T-helper 2 cell (primary cell): ENCODE data around the gene ZFYVE21.

Experiments used
- DNase-seq, 5 experiments: peaks; one replicate each; pipeline versions ENCODE4 v3.0.0 to v3.0.0-alpha.2; 2012 to 2022

The ZFYVE21 gene

DNA sequence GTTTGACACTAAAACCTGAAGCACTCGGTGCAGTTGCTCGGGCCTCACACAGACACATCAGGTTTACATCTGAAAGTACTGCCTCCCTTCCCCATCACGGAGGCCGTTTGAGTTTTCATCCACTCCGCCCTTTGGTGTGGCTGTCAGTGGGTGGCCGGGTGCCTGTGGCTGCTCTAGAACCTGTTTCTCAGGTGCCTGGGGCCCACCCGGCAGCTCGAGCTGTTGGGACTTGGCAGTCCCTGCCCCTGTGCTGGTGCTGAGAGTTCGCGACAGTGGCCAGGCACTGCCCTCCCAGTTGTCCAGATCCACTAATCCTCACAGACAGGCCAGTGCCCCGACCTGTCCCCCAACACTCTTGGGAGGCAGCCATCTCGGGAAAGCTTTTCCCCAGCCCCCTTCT is 22.7 kb upstream of the ZFYVE21 start:
- no peak for DNase-seq

DNA sequence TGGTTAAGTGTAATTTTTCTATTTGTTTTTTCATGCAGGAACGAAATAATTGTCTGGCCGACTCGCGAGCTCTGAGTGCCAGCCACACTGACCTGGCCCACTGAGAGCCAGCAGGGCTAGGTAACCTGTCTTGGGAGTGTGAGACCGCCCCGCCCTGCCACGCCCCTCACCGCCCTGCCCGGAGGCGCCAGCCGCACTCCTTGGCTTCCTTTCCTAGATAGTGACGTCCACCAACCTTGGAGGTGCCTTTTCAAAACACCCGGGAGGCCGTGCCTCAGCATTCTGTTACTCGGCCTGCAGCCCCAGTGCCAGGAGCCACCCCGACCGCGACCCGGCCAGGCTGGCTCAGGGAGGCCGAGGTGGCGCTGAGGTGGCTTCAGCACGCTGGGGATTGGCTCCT is 22.1 kb upstream of the ZFYVE21 start:
- DNase-seq: no peak

DNA sequence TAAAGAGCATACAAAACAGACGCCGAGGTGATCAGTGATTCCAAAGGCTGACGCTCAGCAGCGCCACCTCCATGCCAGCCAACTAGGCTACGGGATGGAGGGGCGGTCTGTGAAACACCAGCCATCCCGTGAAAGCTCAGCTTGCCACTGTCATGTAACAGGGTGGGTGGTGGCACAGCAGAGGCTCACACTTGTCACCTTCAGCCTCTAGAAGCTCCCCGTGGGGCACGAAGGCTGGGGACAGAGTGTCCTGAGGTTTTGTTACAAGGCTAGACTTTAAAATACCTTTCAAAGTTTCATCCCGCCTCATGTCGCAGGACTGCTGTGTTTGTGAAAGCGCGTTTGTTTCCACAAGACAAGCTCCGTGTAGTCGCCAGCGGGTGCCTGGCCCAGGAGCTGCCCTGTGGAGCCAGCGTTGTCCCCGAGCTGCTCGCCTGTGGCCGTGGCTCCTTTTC is 21.0 kb upstream of the ZFYVE21 start:
- DNase-seq: no peak

DNA sequence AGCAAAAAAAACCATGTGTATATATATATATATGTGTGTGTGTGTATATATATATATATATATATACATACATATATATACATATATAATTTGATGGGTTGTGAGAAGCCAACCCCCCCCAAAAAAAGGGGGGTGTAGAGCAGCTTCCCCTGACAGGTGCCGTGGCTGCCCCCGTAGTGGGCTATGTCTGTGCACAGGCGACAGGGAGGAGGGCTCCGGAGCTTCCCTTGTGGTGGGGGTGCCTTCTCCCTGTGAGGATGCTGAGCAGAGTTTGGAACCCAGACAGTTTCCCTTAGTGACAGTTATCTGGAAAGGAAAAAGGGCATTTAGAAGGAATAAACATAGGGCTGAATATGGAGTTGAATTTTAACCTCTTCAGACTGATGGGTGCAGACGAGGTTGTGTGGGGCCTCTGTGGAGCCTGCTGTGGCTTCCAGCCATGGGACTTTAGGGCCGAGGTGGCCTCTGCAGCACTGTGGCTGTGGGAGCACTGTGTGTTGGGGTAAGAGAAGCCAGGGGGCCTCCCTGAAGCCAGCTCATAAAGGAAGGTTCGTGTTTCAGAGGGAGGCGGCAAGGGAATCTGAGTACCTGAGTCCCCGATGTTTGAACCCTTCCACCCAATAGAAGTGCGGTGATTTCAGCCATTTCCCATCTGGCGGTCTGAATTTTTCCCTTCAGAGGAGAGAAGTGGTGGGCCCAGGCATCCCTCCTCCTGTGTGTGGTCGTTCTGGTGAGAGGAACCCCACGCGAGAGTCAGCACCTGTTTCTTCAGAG is 20.1 kb upstream of the ZFYVE21 start:
- no peak for DNase-seq

DNA sequence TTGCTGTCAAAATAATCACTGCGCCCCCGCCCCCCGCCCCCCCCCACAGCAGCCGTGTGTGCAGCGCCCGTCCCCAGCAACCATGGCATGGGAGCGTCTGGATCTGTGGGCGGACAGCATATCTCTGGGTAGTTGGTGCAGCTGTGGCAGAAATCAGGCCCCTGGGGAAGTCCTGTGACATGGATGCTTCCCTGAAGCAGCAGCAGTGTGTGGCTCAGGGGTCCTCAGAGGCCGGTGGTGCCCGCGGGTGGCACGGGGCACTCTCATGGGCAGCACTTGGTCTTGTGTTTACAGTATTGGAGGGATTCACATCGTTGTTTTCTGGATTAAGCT is 19.6 kb upstream of the ZFYVE21 start:
- no peak for DNase-seq

DNA sequence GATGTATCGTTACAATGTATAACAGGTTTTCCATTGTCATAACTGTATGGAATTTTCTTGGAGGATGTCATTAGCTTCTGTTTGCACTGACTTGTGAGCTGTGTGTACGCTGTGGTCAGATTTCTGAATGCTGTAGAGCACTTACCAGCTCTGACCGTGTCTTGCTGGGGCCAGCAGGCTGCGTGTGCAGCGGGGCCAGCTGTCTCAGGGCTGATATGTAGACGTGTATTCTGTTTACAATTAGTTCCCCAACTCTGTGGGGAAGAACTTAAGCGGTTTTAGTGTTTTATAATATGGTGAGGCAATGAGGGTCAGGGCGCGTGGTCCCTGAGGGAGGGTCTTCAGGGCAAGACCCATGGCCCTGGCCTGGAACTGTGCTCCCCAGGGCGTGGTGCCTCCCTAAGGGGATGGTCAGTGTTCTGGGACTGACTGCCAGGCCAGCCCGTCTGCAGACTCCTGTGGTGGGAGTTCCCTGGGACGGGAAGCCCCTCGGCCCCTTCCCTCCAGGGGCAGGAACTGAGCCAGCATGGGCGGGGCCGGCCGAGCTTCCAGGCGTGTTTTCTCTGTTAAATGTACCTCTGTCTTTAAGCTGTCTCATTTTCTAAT is 19.0 kb upstream of the ZFYVE21 start:
- no peak for DNase-seq

DNA sequence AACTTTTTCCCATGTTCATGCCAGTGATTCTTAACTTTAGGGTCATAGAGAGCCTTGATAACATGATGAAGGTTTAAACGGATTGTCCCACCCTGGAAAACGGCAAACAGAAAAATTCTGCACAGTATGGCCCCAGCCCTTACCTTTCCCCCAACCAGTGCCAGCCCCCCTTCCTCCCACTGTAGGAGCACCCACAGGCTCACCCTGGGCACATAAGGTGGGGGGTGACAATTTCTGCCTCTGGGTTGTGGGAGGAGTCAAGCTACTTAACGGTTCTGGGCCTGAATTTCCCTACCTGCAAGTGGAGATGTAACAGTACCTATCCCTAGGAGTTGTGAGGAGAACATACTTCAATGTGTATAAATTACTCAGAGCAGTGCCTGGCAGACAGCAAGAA is 18.4 kb upstream of the ZFYVE21 start:
- no peak for DNase-seq

DNA sequence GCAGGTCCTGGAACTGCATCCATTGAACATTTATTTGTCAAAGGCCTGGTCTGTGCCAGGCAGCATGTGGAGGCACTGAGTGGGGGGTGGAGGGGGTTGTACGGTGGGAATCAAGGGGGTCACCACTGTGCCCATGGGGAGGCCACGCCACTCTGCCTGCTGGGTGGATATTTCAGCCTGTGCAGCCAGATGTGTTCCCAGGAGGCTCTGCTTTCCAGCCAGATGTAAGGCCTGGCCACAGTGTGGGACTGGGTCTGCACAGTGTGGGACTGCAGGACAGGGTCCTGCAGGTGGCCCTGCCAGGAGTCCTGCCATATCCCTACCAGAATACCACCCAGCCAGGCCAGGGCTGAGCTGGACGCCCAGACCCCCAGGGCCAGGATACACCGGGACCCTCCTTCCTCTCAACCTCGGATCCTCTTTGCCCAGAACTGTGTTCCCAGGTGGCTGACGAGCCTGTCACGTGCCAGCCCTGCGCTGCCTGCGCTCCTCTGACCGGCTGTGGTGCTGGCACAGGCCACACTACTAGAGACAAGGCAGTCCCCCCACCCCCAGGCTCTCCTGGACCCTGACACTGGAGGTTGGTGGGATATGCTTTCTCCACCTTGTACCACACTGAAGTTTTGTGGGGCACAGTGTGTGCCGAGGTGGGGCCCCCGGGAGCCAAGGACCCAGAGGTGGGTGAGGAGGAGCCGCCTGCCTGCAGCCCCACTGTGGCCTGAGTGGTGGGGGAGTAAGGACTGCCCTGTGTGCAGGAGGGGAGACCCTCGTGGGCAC is 17.8 kb upstream of the ZFYVE21 start:
- DNase-seq: no peak

DNA sequence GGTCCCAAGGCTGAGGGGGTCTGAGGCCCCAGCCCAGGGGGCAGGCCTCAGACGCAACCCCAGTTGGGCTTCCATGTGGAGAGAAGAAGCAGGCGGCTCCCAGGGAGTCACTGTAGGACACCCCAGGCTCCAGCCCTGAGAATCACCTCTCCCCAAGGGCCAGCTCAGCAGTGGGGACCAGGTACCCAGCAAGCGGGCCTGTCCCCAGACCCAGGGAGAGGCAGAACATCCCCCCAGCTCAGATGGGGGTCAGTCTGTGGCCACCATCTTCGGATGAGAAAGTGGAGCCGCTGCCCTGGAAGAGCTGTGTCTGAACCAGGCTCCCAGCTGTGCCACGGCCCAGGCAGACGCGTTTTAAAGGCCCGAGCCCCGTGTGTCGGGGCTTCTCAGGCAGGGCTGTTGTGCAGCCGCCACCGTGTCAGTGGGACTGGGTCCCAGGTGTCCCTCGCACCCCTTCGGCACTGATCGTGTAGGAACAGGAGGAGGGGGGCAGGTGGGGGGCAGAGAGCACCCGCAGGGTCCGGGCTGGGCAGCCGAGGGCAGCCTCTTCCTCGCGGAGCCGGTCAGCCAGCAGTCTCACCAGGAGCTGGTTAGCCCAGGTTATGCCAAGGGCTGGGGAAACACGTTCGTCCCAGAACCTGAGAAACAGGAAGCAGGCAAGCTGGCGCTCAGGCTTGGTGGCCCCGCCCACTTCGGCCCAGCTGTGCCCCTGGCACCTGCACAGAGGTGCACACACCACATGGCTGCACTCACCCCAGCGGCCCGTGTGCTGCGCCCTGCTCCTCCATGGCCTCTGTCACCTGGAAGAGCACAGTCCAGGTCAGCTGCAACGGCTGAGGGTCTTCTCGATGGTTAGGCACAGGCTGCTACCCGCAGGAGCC is 17.0 kb upstream of the ZFYVE21 start:
- no peak for DNase-seq

DNA sequence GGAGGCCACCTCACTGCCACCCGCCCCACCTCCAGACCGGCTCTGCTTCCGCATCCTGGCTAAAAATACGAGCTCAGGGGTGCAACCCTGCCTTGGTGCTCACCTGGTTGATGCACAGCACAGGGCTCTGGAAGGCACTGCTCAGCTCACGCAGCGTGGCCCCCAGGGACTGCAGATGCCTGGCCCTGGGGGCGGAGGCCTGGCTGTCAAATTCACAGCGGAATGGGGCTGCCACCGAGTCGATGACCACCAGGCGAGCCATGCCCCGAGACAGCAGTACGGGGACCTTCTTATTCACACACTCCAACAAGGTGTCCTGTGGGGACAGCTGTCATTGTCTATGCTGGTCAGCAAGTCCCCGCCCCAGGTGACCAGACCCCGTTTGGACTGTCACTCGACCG is 16.3 kb upstream of the ZFYVE21 start:
- no peak for DNase-seq

DNA sequence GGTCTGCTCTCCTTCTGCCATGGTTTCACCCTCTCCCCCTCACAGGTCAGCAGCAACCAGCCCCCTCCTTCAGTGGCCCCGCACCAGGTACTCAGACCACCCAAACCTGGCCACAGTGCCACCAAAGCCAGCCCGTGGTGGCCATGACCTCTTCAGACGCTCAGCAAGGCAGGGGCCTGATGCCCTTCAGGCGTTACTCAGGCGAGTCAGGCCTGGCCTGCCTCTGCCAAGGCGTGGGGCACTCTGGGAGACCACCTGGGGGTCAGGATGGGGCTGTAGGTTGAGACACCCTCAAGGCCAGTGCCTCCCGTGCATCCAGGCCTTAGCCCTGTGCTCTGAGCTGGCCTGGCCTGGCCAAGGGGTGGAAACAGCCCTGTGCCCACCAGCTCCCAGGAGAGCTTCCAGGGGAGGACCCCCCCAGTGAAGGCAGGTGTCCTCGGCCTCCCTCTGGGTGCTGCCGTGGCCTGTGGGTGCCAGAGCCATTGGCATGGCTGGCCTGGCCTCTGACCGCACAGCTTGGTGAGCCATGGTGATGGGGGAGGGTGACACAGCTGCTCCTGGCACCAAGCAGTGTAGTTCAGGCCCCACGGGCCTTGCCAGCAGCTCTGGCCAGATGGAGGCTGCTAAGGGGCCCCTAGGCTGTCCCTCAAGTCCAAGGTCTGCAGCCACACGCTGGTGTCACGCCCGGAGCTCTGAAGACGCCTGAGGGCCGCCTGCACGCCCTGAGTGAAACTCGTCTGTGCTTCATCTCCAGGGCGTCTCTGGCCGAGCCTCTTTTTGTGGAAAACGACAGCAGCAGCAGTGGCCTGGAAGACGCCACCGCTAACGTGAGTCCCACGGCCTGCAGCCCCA is 15.5 kb upstream of the ZFYVE21 start:
- DNase-seq: no peak

DNA sequence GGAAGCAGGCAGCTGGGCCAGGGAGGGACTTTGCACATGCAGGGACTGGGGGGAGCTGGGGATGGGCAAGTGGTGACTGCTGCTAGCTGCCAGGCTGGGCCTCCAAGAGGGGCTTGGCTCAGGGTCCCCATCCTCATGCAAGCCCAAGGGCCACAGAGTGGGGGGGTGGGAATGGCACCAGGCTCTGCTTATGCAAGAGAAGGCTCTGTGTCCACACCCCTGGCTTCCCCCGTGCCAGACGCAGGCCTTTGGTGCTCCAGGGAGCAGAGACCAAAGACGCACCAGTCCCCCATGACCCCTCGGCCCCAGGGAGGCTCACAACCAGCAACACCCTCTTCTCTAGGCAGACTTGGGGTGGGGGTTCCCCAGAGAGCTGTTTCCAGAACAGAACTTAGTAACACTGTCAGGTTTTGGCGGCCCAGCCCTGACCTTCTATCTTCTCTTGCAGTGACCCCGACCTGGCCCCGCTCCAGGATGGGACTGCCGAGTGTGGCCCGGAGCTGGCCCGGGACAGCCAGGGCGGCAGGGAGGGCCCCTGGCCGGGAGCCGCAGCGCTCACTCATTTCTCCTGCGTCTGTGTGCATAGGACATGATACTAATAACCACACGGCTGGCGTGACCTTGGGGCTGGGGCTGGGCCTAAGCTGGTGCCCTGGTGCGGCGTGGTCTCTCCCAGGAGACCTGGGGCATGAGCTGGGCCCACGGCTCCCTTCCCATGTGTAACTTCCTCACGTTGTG is 14.7 kb upstream of the ZFYVE21 start:
- DNase-seq: no peak

DNA sequence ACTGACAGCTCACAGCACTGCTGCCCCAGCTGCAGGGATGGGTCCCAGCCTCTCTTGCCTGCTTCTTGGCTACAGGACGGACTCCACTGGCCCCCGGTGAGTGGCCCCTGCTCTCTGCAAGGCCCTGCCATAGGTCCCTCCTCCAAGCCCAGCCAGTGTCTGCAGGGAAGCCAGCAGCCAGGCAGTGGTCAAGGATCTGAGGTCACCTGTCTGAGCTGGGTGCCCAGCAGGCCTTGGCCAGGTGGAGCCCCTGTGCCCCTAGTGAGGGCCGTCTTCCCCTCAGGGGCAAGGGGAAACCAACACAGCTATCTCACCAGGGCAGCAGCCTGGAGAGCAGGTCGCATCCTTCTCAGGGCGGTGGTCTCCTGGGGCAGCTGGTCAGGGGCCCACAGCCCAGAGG is 13.5 kb upstream of the ZFYVE21 start:
- DNase-seq: no peak

DNA sequence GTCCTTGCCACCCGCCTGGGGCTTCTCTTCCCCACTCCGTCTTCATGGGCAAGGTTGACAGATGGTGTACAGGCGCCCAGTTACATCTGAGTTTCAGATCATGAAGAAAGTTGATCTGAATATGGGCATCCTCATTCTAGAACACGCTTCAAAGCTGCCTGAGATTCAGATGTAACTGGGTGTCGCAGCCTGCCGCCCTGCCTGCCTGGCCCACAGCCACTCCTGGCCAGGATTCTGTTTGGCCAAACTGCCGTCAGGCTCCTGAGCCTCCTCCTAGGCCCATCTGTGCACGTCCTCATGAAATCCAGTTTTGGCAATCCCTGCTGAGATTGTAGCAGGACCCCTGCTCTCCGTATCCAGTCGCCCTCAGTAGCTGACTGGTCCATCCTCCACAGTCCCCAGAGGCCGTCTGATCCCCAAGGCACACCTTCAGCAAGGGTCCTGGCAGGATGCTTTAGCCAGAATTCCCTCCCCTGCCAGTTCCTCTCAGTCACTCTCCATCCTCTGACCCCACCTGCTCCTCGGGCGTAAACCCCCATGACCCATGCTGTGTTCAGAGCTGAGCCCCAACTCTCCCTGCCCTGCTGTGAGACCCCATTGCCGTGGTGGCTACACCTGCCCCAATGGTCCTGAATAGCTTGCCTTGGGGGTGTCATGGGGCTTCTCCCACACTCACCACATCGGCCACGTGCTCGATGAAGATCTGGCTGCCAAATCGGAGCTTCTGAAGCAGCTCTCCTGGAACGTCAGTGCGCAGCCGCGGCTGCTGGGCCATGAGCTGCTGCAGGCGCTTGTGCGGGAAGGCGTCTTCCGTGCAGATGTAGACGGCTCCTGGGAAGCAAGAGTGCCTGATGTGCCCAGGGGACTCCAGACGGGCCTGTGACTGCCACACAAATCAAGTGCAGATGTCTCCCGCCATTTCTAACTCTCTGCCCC is 12.8 kb upstream of the ZFYVE21 start:
- no peak for DNase-seq

DNA sequence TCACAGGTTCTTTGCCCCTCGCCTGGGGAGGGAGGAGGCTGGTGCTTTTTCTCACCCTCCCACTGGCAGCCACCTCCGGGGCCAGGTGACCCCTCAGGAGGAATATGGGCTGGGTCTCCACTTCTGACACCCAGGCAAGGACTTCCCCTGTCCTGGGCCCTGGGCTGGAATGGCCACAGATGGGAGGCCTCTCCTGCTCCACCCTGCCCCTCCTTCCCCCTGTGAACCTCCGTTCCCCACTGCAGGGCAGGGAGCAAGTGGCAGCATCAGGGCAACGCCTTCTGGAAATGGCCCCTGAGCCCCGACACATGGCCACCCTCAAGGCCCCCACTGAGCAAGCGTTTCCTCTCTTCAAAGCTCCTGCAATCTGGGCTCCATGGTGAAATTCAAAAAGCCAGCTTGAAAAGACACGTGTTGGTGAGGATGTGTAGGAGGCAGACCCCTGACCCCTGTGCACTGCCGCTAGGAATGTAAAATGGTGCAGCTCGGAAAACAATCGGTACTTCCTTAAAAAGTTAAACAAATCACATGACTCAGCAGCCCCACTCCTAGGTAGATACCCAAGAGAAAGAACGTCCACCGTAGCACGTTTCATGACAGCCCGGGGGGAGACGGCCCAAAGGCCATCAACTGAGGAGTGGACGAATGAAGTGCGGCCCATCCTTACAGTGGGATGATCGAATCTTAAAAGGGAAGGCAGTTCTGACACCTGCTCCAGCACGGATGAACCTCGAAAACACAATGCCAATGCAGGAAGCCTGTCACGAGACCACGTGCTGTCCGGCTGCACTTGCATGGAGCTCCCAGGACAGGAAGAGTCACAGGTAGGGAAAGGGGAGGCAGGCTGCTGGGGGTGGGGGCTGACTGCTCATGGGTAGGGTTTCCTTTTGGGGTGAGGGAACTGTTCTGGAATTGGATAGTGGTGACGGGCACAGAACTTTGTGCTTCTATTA is 11.9 kb upstream of the ZFYVE21 start:
- DNase-seq: no peak

DNA sequence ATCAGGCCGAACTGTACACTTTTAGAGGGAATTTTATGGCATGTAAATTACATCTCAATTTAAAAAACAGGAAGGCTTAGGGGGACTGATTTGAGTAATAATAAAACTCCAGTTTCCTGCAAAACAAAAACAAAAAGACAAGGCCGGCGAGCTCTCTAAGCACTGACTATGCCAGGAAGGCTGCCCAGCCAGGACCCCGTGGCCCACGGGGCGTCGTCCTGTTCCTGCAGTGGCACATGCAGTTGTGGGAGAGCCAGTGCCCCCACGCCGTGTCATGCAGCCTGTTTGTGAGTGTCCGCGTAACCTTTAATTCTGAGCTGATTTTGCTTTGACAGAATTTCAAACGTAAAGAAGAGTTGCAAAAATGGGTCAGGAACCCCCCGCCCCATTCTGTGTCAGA is 10.9 kb upstream of the ZFYVE21 start:
- DNase-seq: no peak

DNA sequence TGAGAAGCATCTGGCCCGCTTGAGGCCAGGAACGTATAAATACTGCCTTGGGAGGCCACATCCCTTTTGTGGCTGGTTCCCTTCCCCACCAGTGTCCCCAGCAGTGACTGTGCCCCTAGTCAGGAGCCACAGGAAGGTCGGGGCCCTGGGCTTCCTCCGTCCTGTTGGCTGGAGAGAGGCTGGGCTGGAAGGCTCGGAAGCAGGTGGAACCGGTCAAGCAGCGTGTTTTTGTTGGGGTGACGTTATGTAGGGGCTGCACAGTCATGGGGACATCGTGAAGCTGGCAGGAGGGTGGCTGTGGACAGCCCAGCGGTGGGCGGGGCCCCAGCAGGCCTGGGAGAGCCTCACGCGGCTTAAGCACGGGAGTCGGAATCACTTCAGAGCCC is 10.5 kb upstream of the ZFYVE21 start:
- no peak for DNase-seq

DNA sequence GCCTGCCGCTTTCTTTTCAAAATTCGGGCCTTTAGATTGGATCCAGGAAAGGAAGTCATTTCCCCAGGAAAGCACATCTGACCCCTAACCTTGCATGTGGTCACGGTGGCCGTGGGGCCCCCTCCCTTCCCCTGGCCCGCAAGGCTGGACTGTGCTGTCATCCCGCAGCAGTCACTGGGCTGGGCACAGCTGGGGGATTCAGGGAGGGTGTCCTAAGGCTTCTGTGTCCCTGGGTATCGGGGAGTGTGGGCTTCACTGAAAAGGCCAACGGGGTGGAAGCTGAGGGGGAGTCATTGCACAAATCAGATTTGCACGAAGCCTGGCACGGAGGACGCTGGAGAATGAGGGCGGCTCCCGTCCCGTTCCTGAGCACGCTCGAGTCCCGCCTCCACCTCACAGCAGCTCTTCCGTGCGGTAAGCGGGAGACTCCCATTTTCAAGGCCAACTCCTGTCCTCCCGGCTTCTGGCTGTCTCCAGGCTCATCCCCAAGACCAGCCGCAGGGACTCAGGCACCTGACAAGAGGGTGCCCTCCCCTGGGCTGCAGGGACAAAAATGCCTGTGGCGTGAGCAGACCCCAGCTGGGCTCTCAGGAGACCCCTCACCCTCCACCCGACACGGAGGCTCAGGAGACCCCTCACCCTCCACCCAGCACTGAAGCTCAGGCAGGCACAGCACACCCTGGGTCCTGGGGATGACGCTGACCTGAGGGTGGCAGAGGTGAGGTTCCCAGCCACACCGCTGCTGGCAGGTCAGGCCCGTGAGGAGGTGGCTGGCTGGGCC is 9.9 kb upstream of the ZFYVE21 start:
- DNase-seq: no peak
